HG03103 (cell line): ENCODE data around the gene TAGLN2.

ENCODE experiments used
- ATAC-seq: cut with Tn5 transposase; IDR thresholded peaks from one replicate; pipeline ENCODE4 v1.9.1; 2021; ENCODE audit warnings: low read depth; ENCODE audit not compliant: unreplicated experiment

Gene TAGLN2

GRCh38 chr1:159881622-159882526 lies 43.4 kb downstream of the TAGLN2 start:
- ATAC-seq = no peak

- no peak for ATAC-seq
Observed at GRCh38 chr1:159880430-159880829, 44.9 kb downstream of the TAGLN2 start.

GRCh38 chr1:159879977-159880376 lies 45.3 kb downstream of the TAGLN2 start:
- no peak for ATAC-seq

GRCh38 chr1:159879136-159879535 lies 46.2 kb downstream of the TAGLN2 start:
- ATAC-seq = no peak

GRCh38 chr1:159877695-159878444 lies 47.4 kb downstream of the TAGLN2 start:
- no peak for ATAC-seq

GRCh38 chr1:159873530-159874143 lies 51.7 kb downstream of the TAGLN2 start:
- no peak for ATAC-seq

- ATAC-seq = no peak
Observed at GRCh38 chr1:159872891-159873290, 52.4 kb downstream of the TAGLN2 start.

GRCh38 chr1:159870704-159871103 lies 54.6 kb downstream of the TAGLN2 start:
- no peak for ATAC-seq

- ATAC-seq = no peak
Observed at GRCh38 chr1:159869607-159870006, 55.7 kb downstream of the TAGLN2 start.

- ATAC-seq = no peak
Observed at GRCh38 chr1:159869173-159869572, 56.1 kb downstream of the TAGLN2 start.

GRCh38 chr1:159868766-159869165 lies 56.5 kb downstream of the TAGLN2 start:
- no peak for ATAC-seq
